Caco-2 (cell line): ENCODE measurements around the gene ST6GALNAC3. TPM values are rescaled to one million over a fixed set of nuclear protein-coding genes. Genes with fewer than 3 reads are reported as not detected.

ENCODE experiments used
- BruUV-seq: library from RNA; stranded (reverse); fragments of 400-500 nt; replicated peaks from 2 replicates; lab custom pipeline; 2021; lab: Mats Ljungman, UMichigan
- CTCF ChIA-PET: fragments of 300-600 bp; sonication (Branson Sonifier 250); formaldehyde crosslinking; loops from one replicate; lab custom pipeline; 2022; ENCODE audit warnings: antibody characterized with exemption; lab: Charles Lee
- POLR2A ChIA-PET: fragments of 300-600 bp; sonication (Branson Sonifier 250); formaldehyde crosslinking; loops from one replicate; lab custom pipeline; 2022; ENCODE audit warnings: antibody characterized with exemption; lab: Charles Lee
- DNase-seq, 2 experiments: peaks; one replicate each; pipeline versions ENCODE4 v3.0.0 to v3.0.0-alpha.2; 2020 to 2022
- H3K27me3 ChIP-seq: replicated peaks from 2 replicates; pipeline ENCODE4 v1.6.0; 2011; ENCODE audit warnings: low read length; ENCODE audit not compliant: control insufficient read depth, insufficient read depth
- H3K36me3 ChIP-seq: 2 replicates; pipeline ENCODE4 v1.5.1; 2011; ENCODE audit warnings: low read length; ENCODE audit not compliant: control insufficient read depth, insufficient read depth
- H3K4me1 ChIP-seq: fragments of 250-450 bp; sonication (Bioruptor Pico); 2 replicates; pipeline ENCODE4 v1.5.1; 2020; ENCODE audit warnings: mild to moderate bottlenecking
- H3K4me3 ChIP-seq: 2 replicates; pipeline ENCODE4 v1.5.1; 2011; ENCODE audit warnings: low read depth, mild to moderate bottlenecking, control low read depth, low read length
- H3K9me3 ChIP-seq: fragments of 250-450 bp; sonication (Bioruptor Pico); 2 replicates; pipeline ENCODE4 v1.5.1; 2020; ENCODE audit warnings: mild to moderate bottlenecking, moderate library complexity
- H3K27ac Mint-ChIP-seq: one replicate; pipeline ENCODE4 v1.8.0; 2022; ENCODE audit warnings: mixed read lengths; ENCODE audit not compliant: unreplicated experiment
- H3K27me3 Mint-ChIP-seq: one replicate; pipeline ENCODE4 v1.8.0; 2022; ENCODE audit warnings: mixed read lengths; ENCODE audit not compliant: insufficient read depth, unreplicated experiment
- H3K36me3 Mint-ChIP-seq: one replicate; pipeline ENCODE4 v1.8.0; 2022; ENCODE audit warnings: mild to moderate bottlenecking, mixed read lengths; ENCODE audit not compliant: insufficient read depth, unreplicated experiment
- H3K4me1 Mint-ChIP-seq: one replicate; pipeline ENCODE4 v1.8.0; 2022; ENCODE audit warnings: low read depth, mixed read lengths; ENCODE audit not compliant: unreplicated experiment
- H3K4me3 Mint-ChIP-seq: one replicate; pipeline ENCODE4 v1.8.0; 2022; ENCODE audit warnings: mild to moderate bottlenecking, moderate library complexity, mixed read lengths; ENCODE audit not compliant: unreplicated experiment
- H3K9me3 Mint-ChIP-seq: one replicate; pipeline ENCODE4 v1.8.0; 2022; ENCODE audit warnings: mixed read lengths; ENCODE audit not compliant: unreplicated experiment
- intact Hi-C: fragments of 100-400 bp; cut with micrococcal nuclease; formaldehyde crosslinking; loops from one replicate; pipeline ENCODE4 v1.10.0; 2022; ENCODE audit not compliant: unreplicated experiment
- total RNA-seq: library from RNA; stranded (reverse); gene quantifications from 2 replicates; pipeline ENCODE4 v1.2.3, GENCODE V29; 2022
- TF ChIP-seq, protein P1 (sequence below), 2 experiments: fragments of 200-600 bp in 1 of 2; IDR thresholded peaks; 1 replicate in 1 of 2; 2 replicates in 1 of 2; pipeline versions ENCODE4 v1.5.1 to v1.8.0; 2011 to 2022; ENCODE audit warnings: antibody characterized with exemption in 1 of 2, control low read depth in 1 of 2, inconsistent platforms in 1 of 2, low read depth in 1 of 2, low read length in 1 of 2, mild to moderate bottlenecking in 1 of 2, moderate library complexity in 1 of 2; ENCODE audit not compliant: insufficient read depth in 1 of 2, severe bottlenecking in 1 of 2, unreplicated experiment in 1 of 2

ST6GALNAC3 gene
- total RNA-seq, 1 experiment from 2014 or later: 16.0 TPM

DNA sequence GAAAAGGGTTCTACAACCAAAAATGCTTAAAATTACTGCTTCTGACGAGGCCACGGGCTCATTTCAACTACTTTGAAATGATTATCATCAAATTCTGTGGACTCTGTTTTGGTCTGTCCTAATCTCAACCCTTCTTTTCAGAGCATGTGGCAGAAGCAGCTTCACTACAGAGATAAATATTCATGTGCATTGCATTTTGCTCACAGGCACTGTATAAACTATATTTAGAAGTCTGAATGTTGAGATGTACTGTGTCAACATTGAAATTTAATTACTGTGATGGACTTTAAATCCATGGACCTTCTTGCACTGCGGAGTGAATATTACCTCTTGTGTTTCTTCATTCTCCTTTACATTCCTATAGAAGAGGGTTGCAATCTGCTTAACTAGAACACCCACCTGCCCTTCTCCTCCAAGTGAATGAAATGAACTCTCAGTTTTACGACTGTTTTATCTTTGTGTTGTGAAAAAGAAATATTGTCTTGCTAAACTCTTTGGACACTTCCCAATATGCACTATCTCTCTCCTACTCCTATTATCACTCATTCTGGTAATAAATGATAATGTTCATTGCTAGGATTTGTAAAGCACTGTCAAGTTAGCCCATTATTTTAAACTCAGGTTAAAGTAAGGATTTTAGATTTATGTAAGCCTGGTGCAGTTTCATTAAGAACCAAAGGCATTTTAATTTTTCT lies 511.6 kb downstream of the ST6GALNAC3 start:
- H3K9me3 Mint-ChIP-seq: no peaks in the 10 kb centered on the region
- intact Hi-C loops: no loop called here
- POLR2A ChIA-PET: no interaction called here
- H3K27me3 Mint-ChIP-seq: no peaks in the 10 kb centered on the region
- BruUV-seq: no TSS peak
- no peaks in the 10 kb centered on the region for H3K4me1 Mint-ChIP-seq
- no peak overlapping the region for H3K4me3 Mint-ChIP-seq
- no peak overlapping the region for H3K27ac Mint-ChIP-seq
- Histone ChIP-seq H3K9me3 (no peaks in the 10 kb centered on the region), H3K36me3 (no peaks in the 10 kb centered on the region), H3K27me3 (no peaks in the 10 kb centered on the region), H3K4me3 (no peak overlapping the region), H3K4me1 (no peaks in the 10 kb centered on the region)
- TF ChIP-seq, protein P1, sequence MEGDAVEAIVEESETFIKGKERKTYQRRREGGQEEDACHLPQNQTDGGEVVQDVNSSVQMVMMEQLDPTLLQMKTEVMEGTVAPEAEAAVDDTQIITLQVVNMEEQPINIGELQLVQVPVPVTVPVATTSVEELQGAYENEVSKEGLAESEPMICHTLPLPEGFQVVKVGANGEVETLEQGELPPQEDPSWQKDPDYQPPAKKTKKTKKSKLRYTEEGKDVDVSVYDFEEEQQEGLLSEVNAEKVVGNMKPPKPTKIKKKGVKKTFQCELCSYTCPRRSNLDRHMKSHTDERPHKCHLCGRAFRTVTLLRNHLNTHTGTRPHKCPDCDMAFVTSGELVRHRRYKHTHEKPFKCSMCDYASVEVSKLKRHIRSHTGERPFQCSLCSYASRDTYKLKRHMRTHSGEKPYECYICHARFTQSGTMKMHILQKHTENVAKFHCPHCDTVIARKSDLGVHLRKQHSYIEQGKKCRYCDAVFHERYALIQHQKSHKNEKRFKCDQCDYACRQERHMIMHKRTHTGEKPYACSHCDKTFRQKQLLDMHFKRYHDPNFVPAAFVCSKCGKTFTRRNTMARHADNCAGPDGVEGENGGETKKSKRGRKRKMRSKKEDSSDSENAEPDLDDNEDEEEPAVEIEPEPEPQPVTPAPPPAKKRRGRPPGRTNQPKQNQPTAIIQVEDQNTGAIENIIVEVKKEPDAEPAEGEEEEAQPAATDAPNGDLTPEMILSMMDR (IDR thresholded peaks at IDR 0.05; ENCODE audit: insufficient read depth in 1 of 2, low read depth in 1 of 2, low read length in 1 of 2, severe bottlenecking in 1 of 2, unreplicated experiment in 1 of 2): no peak
- CTCF ChIA-PET: no interaction called here
- no peak for DNase-seq
- H3K36me3 Mint-ChIP-seq: no peaks in the 10 kb centered on the region

DNA sequence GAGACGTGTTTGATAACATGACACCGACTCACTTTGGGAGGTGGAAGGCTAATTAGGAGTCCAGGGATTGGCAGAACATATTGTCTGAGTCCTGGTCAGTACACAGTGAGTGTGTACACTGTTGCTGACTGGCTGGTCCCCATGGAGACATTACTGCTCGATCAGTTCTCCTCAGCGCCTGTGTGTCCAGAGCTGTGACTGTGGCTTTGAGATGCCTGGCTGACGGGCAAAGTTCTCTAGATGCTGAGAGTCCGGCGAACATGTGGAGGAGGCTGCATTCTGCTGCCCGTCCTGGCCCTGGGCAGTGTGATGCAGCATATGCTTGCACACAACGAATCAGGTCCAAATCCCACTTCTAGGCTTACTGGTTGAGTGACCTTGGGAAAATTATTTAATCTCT lies 512.7 kb downstream of the ST6GALNAC3 start:
- Mint-ChIP-seq H3K36me3 (no peaks in the 10 kb centered on the region), H3K27me3 (no peaks in the 10 kb centered on the region), H3K27ac (no peak overlapping the region), H3K9me3 (no peaks in the 10 kb centered on the region), H3K4me3 (no peak overlapping the region), H3K4me1 (no peaks in the 10 kb centered on the region)
- H3K4me3 ChIP-seq: no peak overlapping the region
- H3K36me3 ChIP-seq: no peaks in the 10 kb centered on the region
- CTCF ChIA-PET: no interaction called here
- no peaks in the 10 kb centered on the region for H3K27me3 ChIP-seq
- POLR2A ChIA-PET: no interaction called here
- BruUV-seq: no TSS peak
- DNase-seq: no peak
- TF ChIP-seq, protein P1 (IDR thresholded peaks at IDR 0.05; ENCODE audit: insufficient read depth in 1 of 2, low read depth in 1 of 2, low read length in 1 of 2, severe bottlenecking in 1 of 2, unreplicated experiment in 1 of 2): no peak
- H3K9me3 ChIP-seq: no peaks in the 10 kb centered on the region
- no peaks in the 10 kb centered on the region for H3K4me1 ChIP-seq
- intact Hi-C loops: no loop called here

DNA sequence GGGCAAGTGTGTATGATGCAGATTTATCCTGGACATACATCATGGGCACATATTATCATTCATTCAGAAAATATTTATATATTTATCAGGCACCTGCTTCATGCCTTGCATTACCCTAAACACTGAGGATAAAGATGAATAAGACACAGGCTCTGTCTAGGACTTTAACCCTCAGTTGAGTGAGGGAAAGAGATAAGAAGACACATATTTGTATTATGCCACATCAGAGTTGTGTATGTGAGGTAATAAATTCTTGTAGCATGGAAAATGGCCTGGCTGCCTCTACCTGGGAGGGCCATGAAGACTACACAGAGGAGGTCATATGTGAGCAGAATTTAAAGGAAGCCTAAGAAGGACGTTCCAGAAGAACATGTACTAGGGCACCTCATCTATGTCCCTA lies 516.9 kb downstream of the ST6GALNAC3 start:
- peaks cover 6% of the 10 kb centered on the region for H3K9me3 Mint-ChIP-seq
- intact Hi-C loops: no loop called here
- Histone ChIP-seq H3K4me1 (no peaks in the 10 kb centered on the region), H3K27me3 (no peaks in the 10 kb centered on the region), H3K4me3 (no peak overlapping the region), H3K36me3 (no peaks in the 10 kb centered on the region), H3K9me3 (no peaks in the 10 kb centered on the region)
- peaks cover 7% of the 10 kb centered on the region for H3K4me1 Mint-ChIP-seq
- ChIA-PET POLR2A (no interaction called here), CTCF (no interaction called here)
- DNase-seq: no peak
- no TSS peak for BruUV-seq
- no peak overlapping the region for H3K27ac Mint-ChIP-seq
- H3K4me3 Mint-ChIP-seq: no peak overlapping the region
- H3K27me3 Mint-ChIP-seq: no peaks in the 10 kb centered on the region
- H3K36me3 Mint-ChIP-seq: no peaks in the 10 kb centered on the region
- TF ChIP-seq, protein P1 (IDR thresholded peaks at IDR 0.05; ENCODE audit: insufficient read depth in 1 of 2, low read depth in 1 of 2, low read length in 1 of 2, severe bottlenecking in 1 of 2, unreplicated experiment in 1 of 2): no peak
